ENCODE results near the gene SLC35B2.

SLC35B2 gene

DNA sequence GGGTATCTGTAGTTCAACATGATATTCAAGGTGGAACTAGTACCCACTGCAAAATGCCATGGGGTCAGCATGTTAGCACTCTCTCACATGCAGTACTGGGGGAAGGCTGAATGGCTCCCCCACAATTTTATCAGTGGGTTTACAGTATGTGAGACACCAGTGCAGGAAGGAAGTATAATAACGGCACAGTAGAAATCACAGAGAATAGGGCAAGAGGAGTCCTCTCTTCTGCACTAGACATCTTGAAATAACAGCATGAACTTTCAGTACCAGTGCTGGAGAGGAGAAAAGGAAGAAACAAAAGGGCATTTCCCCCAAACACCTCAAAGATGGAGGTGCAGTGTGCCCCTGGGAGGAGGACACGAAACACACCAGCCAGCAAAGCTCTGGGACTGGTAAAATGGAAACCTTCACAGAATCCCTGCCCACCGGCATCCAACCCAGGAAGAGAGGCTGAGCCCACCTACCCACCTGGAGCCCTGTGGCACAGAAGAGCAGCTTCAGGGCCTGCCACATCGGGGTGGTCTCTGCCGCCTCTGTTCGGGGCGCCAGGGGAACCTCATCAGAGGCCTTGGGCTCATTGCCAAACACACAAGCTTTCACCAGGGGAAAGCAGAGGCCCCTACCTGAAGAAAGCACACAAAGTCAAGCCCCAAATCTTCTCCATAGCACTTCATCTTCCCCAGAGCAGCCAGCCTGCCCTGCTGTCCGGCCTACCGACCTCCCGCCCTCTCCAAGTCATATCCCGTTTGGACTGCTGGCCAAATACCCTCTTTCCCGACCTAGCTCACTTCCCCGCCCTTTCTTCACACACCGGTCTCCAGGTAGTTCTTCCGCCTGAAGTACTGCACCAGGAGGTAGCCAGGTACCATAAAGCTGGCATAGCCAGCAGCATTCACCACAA lies 1.2 kb downstream of the SLC35B2 start:
- no peak for TF ChIP-seq CTCF (IDR thresholded peaks at IDR 0.05; ENCODE audit: unreplicated experiment in 3 of 3)
- Mint-ChIP-seq H3K27me3 (ENCODE audit: low read depth) (no peaks in the 10 kb centered on the region), H3K9me3 (no peaks in the 10 kb centered on the region), H3K27ac (peak overlapping the region; percentile 58 to 81 (median 72)), H3K4me3 (peak overlapping the region; percentile 85 to 90 (median 88)), H3K4me1 (peaks cover 33% of the 10 kb centered on the region), H3K36me3 (ENCODE audit: low read depth) (peaks cover 46% of the 10 kb centered on the region)

DNA sequence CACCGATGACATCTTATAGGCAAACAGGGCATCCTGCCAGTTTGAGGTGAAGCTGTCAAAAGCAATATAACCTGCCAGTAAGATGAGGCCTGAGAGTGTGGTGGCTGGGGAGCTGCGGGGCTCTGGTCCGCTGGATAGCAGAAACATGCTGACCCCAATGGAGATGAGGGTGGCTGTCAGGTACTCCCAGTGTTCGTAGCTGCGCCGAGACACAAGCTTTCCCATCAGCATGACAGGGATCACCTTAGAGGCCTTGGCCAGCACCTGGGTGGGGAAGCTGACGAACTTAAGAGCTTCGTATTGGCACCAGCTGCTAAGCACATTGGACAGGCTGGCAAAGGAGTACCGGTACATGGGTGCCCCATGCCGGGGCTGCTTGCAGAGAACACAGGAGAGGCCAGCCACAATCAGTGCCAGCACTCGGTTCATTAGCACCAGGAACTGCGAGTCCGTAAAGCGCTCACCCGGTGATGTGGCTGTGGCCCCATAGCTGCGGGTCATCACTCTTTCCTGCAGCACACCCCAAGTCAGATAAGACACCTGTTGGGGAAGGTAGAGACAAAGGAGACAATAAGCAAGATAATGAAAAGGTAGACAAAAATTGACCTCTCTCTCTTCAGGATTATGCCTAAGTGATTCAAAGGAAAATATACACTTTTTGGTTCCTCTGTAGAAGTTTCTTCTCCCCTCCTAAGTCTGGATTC lies 2.1 kb downstream of the SLC35B2 start:
- H3K4me1 Mint-ChIP-seq: peaks cover 35% of the 10 kb centered on the region
- peak overlapping the region; percentile 85 to 90 (median 88) for H3K4me3 Mint-ChIP-seq
- TF ChIP-seq CTCF (IDR thresholded peaks at IDR 0.05; ENCODE audit: unreplicated experiment in 3 of 3): no peak
- H3K36me3 Mint-ChIP-seq (ENCODE audit: low read depth): peaks cover 50% of the 10 kb centered on the region
- no peaks in the 10 kb centered on the region for H3K27me3 Mint-ChIP-seq (ENCODE audit: low read depth)
- no peaks in the 10 kb centered on the region for H3K9me3 Mint-ChIP-seq
- H3K27ac Mint-ChIP-seq: peak overlapping the region; percentile 19 to 72 (median 58)

DNA sequence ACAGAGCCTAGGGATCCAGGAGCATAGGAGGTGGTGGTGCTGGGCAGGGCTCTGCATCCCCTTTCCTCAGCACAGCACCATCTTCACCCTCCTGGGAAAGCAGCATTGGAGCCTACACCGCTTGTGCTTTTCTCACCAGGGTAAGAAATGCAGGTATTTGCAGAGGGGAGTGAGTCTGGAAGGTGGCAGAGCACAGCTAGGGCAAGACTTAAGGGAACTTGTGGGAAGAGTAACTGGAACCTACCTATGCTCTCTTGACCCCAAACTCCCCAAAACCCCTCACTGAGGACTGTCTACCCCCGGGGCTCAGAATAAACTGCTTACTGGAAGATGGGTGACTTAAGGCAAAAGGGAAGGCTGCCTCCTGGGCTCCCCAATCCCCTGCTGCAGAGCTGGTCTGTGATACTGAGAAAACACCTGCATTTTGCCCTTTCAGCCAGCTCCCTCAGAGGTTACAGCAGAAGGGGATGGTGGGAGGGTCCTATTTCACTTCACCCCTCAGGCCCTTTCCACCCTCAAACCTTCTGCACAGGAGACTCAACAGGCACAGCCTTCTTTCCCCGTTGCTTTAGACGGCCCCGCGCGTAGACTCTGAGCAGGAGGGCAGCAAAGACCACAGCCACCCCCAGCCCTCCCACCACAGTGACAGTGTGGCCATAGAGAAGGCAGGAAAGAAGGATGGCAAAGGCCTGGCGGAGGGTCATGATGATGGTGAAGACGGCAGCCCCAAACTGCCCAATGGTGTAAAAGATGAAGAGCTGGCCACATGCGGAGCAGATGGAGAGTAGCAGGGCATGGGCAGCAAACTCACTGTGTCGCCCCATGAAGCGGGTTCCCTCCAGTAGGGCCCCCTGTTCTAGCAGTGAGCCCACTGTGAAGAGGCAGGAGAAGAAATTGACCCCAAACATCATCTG lies 2.9 kb downstream of the SLC35B2 start:
- H3K27ac Mint-ChIP-seq: peak overlapping the region; percentile 19 to 67 (median 58)
- H3K27me3 Mint-ChIP-seq (ENCODE audit: low read depth): no peaks in the 10 kb centered on the region
- H3K36me3 Mint-ChIP-seq (ENCODE audit: low read depth): peaks cover 58% of the 10 kb centered on the region
- TF ChIP-seq CTCF (IDR thresholded peaks at IDR 0.05; ENCODE audit: unreplicated experiment in 3 of 3): no peak
- H3K4me3 Mint-ChIP-seq: peak overlapping the region; percentile 85 to 90 (median 88)
- H3K4me1 Mint-ChIP-seq: peaks cover 42% of the 10 kb centered on the region
- no peaks in the 10 kb centered on the region for H3K9me3 Mint-ChIP-seq

- peak; percentile 20 to 39 (median 24) for TF ChIP-seq CTCF (IDR thresholded peaks at IDR 0.05; ENCODE audit: unreplicated experiment in 3 of 3)
- no peaks in the 10 kb centered on the region for H3K27me3 Mint-ChIP-seq (ENCODE audit: low read depth)
- peaks cover 49% of the 10 kb centered on the region for H3K4me1 Mint-ChIP-seq
- no peaks in the 10 kb centered on the region for H3K9me3 Mint-ChIP-seq
- H3K4me3 Mint-ChIP-seq: peak overlapping the region in 2 of 3 experiments; percentile 40 to 52
- H3K27ac Mint-ChIP-seq: no peak overlapping the region
- peaks cover 64% of the 10 kb centered on the region for H3K36me3 Mint-ChIP-seq (ENCODE audit: low read depth)
Observed at GRCh38 chr6:44253307-44254101, 3.8 kb downstream of the SLC35B2 start.

Measured in nephron (organoid).